ENCODE measurements around the gene LMCD1.

GRCh38 chr3:8482960-8483665 is 18.5 kb upstream of the LMCD1 start:
- TF ChIP-seq, protein P1, sequence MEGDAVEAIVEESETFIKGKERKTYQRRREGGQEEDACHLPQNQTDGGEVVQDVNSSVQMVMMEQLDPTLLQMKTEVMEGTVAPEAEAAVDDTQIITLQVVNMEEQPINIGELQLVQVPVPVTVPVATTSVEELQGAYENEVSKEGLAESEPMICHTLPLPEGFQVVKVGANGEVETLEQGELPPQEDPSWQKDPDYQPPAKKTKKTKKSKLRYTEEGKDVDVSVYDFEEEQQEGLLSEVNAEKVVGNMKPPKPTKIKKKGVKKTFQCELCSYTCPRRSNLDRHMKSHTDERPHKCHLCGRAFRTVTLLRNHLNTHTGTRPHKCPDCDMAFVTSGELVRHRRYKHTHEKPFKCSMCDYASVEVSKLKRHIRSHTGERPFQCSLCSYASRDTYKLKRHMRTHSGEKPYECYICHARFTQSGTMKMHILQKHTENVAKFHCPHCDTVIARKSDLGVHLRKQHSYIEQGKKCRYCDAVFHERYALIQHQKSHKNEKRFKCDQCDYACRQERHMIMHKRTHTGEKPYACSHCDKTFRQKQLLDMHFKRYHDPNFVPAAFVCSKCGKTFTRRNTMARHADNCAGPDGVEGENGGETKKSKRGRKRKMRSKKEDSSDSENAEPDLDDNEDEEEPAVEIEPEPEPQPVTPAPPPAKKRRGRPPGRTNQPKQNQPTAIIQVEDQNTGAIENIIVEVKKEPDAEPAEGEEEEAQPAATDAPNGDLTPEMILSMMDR (conservative IDR thresholded peaks at IDR 0.05; ENCODE audit: low read depth in 2 of 2): no peak
- no peak for TF ChIP-seq POLR2AphosphoS5 (IDR thresholded peaks at IDR 0.05; ENCODE audit: low read depth)
- no peak for TF ChIP-seq EZH2 (IDR thresholded peaks at IDR 0.05; ENCODE audit: low read depth, unreplicated experiment)
- TF ChIP-seq STAT1 (IDR thresholded peaks at IDR 0.05; ENCODE audit: unreplicated experiment): no peak

All from GM23338 (cell line).